GM19238 (cell line): ENCODE results near the gene SMARCD2.
"Not testable (repeated sequence)": the region's sequence is repeated elsewhere in the genome, so short reads cannot be mapped to it uniquely, and the experiment has no call there.

Experiments
- DNase-seq: peaks from one replicate; pipeline ENCODE4 v3.0.0; 2011; ENCODE audit warnings: low spot score; ENCODE audit not compliant: insufficient read length

The SMARCD2 gene

DNA sequence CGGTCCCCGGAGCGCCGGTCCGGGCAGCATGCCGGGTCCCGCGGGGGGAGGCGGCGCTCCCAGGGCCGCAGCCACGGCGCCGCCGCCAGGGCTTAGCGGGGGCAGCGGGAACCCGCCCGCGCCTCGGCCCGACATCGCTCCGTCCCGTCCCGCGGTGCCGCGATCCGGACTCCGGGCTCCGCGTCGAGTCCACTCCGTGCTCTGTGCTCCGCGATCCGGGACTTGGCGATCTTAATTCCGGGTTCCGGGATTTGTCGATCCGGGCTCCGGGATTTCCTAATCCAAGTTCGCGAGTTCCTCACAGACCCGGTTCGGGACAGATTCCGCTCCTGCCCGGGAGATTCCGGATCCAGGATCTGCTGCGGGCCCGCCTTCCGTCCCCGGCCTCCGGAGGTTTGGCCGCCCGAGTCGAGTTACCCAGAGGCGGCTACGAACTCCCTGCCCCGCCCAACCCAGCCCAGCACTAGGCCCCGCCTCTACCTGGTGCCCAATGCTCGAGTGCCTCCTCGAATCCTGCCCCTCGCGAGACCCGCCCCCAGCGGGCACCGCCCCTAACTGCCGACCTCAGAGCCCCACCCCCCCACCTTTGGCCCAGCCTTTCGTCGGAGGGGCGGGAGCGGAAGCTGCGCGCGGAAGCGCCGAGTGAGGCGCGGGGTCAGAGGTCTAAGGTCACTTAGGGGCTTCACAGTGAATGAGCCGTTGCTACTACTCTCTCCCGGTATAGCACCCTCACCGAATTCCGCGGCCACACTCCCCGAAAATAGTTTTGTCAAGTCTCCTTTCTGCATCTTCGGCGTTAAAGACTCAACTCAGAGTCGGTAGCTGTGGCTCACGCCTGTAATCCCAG lies at the start of gene SMARCD2:
SMARCD2 (minus strand) TSS at position 146 of the 847 bp plus-strand sequence; CDS start at position 135, 11 bp downstream.
- peak; percentile 94 for DNase-seq

DNA sequence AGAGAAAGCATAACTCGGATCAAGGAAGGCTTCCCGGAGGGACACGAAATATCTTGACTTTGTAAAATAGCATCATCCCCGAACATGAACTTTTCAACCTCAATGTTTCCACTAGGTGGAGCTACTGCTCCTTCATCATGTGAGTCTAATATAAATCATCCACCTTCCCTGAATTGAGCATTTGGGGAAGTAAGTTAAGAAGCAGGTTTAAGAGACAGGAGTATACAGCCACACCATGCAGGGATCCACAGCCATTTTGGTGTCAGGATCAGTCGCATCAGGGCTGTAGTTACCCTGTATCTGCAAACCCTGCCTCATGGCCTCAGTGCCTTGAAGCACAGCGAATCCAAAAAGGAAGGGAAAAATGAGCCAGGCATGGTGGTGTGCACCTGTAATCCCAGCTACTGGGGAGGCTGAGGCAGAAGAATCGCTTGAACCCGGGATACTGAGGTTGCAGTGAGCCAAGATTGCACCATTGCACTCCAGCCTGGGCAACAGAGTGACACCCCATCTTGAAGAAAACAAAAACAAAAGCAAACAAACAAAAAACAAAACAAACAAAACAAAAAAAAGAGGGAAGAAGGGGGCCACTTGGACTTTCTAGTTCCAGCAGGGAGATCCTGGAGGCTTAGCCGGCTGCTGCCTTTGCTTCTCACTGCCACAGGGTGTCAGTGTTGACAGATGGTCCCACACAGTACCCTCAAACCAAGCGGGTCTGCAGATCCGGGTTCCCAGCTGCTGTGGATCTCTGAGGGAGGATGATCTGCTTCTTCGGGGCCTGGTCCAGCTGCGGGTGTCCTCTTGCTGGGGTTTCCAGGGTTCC lies 46.8 kb upstream of the SMARCD2 start:
- not testable (repeated sequence) for DNase-seq

DNA sequence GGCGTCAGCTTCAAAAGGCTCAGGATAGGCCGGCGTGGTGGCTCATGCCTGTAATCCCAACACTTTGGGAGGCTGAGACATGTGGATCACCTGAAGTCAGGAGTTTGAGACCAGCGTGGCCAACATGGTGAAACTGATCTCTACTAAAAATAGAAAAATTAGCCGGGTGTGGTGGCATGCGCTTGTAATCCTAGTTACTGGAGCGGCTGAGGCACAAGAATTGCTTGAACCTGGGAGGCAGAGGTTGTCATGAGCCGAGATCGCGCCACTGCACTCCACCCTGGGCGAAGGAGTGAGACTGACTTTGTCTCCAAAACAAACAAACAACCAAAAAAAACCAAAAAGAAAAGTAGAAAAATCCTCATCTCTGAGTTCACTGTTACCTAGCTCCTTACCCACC lies 42.6 kb upstream of the SMARCD2 start:
- DNase-seq: not testable (repeated sequence)

DNA sequence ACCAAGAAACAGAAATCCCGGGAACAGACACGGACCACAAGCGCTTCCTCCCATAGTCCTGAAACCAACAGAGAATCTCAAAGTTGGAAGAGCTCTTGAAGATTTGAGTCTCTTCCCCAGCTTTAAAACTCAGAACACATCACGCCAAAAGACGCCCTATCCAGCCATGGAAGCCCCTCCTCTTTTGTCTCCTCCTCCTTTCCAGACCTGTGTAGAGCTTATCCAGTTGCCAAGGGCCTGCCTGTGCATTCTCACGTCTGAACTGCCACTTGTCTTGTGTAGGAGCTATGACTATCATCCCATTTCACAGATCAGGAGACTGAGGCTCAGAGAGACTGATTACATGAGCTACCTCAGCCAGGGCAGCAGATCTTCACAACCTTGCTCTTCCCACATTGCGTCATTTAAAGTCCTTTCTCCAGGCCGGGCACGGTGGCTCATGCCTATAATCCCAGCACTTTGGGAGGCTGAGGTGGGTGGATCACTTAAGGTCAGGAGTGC lies 40.2 kb upstream of the SMARCD2 start:
- DNase-seq: not testable (repeated sequence)

DNA sequence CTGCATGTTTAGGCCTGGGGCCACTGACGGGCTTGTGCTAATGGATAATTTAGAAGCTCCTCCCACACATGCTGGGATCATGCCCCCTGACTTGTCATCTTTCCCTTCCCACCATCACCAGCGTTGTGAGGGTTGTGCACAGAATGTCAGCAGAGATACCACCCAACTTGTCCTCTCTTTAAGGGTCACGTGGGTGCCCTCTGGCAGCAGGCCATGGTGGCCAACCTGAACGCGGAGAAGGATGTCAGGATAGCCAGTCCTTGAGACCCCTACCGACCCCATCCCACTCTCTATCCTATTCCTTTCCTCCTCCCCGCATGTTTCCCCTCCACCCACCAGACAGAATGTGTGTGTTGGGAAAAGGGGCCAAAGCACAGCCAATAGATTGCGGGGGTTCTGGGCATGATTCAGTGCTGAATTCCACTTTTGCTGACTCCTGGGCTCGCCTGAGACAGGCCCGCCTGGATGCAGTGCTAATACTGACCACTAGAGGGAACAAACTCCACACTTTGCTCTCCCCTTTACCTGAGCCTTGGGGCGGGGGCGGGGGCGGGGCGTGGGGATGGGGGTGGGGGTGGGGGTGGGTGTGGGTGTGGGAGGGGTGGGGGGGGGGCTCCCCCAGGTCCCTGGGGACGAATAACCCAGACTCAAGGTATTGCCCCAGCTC lies 39.6 kb upstream of the SMARCD2 start, which contains the start of gene GH2:
GH2 (minus strand) TSS at position 10 of the 667 bp plus-strand sequence. CDS start 143 bp downstream, outside the sequence.
- DNase-seq: peak; percentile 62

DNA sequence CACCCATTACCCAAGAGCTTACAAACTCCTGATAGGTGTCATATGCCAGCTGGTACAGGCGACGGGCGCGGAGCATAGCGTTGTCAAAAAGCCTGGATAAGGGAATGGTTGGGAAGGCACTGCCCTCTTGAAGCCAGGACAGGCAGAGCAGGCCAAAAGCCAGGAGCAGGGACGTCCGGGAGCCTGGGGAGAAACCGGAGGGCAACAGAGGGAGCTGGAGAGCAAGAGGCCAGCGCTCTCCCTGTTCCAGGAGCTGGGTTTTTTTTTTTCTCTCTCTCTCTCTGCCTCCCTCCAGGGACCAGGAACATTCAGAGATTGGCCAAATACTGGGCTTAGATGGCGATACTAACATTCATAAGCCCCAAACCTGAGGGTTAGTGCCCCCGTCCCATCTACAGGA lies 38.9 kb upstream of the SMARCD2 start:
- not testable (repeated sequence) for DNase-seq

DNA sequence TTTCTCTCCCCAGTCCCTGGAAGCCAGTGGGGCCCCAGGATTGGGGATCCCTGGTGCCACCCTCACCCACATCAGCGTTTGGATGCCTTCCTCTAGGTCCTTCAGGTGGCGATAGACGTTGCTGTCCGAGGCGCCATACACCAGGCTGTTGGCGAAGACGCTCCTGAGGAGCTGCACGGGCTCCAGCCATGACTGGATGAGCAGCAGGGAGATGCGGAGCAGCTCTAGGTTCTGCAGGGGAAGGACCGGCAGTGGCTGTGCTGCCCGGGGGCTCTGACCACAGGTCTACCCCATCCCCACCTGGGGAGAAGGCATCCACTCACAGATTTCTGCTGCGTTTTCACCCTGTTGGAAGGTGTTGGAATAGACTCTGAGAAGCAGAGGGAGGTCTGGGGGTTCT lies 38.2 kb upstream of the SMARCD2 start:
- DNase-seq: no peak

DNA sequence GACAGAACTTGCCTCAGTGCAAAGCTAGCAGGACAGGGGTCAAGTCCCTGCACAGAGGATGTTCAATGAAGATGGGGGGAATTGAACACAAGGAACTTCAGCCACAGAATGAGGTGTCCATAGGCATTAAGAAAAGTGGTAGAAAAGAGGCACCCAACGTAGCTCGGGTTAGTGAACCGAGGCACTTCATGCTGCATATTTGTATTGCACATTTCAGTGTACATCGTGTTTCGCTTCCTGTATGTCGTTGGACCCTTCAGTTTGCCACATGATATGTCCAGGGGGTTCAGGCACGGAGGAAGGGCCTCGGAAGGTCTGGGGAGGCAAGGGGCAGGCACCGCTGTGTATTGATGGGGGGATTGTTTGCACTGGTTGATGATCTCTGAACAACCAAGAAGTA lies 35.9 kb upstream of the SMARCD2 start:
- DNase-seq: not testable (repeated sequence)

DNA sequence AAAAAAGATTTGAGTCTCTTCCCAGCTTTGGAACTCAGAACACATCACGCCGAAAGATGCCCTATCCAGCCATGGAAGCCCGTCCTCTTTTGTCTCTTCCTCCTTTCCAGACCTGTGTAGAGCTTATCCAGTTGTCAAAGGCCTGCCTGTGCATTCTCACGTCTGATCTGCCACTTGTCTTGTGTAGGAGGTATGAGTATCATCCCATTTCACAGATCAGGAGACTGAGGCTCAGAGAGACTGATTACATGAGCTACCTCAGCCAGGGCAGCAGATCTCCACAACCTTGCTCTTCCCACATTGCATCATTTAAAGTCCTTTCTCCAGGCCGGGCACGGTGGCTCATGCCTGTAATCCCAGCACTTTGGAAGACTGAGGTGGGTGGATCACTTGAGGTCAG lies 32.2 kb upstream of the SMARCD2 start:
- DNase-seq: not testable (repeated sequence)

DNA sequence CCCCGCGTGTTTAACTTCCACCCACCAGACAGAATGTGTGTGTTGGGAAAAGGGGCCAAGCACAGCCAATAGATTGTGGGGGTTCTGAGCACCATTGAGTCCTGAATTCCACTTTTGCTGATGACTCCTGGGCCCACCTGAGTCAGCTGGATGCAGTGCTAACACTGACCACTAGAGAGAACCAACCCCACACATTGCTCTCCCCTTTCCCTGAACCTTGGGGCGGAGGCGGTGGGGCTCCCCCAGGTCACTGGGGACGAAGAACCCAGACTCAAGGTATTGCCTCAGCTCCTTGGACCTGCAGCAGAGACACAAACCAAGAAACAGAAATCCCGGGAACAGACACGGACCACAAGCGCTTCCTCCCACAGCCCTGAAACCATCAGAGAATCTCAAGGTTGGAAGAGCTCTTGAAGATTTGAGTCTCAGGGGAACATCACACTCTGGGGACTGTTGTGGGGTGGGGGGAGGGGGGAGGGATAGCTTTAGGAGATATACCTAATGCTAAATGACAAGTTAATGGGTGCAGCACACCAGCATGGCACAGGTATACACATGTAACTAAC lies 31.7 kb upstream of the SMARCD2 start:
- DNase-seq: not testable (repeated sequence)

DNA sequence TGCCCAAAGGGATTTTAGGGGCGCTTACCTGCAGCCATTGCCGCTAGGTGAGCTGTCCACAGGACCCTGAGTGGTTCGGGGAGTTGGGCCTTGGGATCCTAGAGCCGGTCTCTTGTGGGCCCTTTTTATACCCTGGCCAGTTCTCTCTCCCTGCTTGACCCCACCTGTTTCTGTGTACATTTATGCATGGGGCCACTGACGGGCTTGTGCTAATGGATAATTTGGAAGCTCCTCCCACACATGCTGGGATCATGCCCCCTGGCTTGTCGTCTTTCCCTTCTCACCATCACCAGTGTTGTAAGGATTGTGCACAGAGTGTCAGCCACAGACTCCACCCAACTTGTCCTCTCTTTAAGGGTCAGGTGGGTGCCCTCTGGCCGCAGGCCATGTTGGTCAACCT lies 31.1 kb upstream of the SMARCD2 start, which contains the start of gene CSH2:
CSH2 (minus strand) TSS at position 101 of the 400 bp plus-strand sequence; CDS start at position 38, 63 bp downstream.
- DNase-seq: not testable (repeated sequence)

DNA sequence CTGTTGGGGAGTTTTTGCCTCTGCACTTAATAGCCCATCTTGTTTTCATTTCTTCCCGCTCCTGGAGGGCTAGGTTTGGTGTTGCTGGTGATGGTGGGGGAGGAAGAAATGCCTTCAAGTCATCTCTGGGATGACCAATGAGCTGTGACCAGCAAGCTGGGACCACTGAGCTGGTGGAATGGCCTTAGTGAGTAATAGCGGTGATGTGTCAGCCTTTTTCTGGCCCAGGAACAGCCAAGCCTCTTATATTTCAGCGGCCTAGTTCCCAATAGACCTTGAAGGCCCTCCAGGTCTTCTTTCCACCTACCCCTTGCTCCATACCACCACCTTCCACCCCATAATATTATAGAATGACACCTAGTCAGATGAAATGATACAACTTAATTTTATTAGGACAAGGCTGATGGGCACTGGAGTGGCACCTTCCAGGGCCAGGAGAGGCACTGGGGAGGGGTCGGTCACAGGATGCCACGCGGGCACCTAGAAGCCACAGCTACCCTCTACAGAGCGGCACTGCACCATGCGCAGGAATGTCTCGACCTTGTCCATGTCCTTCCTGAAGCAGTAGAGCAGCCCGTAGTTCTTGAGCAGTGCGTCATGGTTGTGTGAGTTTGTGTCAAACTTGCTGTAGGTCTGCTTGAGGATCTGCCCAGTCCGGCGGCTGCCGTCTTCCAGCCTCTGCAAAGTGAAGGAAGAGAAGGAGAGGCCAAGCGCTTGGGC lies 29.3 kb upstream of the SMARCD2 start:
- not testable (repeated sequence) for DNase-seq

DNA sequence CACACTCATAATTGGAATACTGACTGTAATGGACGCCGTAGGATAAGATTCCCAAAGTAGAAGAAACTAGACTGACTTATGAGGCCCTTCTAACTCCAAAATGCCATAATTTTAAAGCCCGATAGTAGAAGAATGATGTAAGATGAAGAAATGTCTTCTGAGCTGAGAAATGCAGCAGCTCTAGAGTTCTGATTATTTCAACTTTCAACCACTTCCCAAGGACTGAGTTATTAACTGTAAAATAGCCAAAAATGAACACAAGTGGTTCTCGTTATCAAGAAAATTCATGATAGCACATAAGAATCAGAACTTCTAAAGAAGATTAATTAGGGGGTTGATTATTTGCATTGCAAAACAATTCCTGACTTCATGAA lies 27.8 kb upstream of the SMARCD2 start:
- DNase-seq: not testable (repeated sequence)

DNA sequence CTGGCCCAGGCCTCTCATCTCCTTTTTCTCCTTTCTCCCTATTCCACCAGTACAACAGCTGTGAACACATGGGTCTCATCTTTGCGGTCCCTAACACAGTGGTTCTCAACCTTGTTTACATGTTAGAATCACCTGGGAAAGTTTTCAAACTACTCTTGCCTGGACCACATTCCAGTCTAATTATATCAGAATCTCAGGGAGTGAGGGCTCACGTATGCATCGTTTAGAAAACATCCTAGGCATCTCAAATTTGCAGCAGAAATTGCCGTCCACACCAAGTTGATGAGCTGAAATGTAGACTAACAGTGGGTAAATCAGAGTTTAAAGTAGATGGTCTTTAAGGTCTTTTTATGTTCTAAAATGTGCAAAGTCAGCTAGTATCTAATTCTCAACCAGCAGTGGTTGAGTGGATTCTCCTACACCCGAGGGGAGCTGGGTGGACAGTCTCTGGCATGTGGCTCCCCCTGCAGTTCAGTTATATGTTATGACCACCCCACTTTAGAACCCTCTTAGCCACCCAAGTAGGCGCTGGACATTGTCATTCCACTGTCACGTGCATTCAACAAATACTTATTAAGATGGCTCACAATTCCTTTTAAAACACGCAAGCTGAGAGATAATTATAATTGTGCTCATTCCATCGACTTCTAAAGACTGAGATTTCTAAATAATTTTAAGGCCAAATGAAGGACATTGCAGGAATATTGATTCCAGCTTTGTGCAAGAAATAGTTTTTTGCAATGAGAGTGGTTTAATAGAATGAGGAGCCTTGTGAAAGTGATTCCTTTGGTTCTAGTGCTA lies 27.2 kb upstream of the SMARCD2 start:
- DNase-seq: not testable (repeated sequence)

DNA sequence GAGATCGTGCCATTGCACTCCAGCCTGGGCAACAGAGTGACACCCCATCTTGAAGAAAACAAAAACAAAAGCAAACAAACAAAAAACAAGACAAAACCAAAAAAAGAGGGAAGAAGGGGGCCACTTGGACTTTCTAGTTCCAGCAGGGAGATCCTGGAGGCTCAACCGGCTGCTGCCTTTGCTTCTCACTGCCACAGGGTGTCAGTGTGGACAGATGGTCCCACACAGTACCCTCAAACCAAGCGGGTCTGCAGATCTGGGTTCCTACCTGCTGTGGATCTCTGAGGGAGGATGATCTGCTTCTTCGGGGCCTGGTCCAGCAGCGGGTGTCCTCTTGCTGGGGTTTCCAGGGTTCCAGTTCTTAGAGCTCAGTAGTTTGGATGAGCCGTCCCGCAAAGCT lies 24.1 kb upstream of the SMARCD2 start:
- DNase-seq: not testable (repeated sequence)

DNA sequence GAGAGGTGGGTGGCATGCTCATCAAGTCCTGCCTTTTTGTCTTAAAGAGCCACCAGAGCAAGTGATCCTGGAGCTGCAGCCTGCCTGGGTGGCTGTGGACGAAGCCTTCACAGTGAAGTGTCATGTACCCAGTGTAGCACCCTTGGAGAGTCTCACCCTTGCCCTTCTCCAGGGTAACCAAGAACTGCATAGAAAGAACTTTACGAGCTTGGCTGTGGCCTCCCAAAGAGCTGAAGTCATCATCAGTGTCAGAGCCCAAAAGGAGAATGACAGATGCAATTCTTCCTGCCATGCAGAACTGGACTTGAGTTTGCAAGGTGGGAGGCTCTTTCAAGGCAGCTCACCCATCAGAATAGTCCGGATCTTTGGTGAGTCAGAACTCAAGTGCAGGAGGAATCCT lies 16.8 kb upstream of the SMARCD2 start:
- DNase-seq: no peak

DNA sequence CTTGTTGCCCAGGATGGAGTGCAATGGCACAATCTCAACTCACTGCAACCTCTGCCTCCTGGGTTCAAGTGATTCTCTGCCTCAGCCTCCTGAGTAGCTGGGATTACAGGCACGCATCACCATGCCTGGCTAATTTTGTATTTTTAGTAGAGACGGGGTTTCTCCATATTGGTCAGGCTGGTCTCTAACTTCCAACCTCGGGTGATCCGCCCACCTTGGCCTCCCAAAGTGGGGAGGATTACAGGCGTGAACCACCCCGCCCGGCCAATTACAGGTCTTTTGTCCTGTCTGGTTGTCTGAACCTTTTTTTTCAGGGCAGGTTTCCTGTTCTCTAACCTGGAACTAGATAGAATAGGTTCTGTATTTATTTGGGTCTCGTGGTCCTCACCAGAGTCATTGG lies 13.9 kb upstream of the SMARCD2 start:
- DNase-seq: not testable (repeated sequence)

DNA sequence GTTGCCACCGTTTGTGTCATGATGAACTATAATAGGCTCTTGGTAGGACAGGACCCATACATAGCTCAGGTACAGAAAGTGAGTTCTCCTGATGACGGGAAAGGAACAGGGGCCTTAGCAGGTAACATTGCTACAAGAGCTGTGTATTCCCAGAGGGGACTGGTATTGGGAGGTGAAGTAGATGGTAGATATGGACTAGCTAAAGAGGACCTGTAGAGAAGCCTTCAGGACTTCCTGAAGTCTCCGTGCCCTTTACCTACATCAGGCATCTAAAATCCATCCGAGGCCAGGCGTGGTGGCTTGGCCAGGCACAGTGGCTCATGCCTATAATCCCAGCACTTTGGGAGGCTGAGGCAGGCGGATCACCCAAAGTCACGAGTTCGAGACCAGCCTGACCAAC lies 12.7 kb upstream of the SMARCD2 start:
- DNase-seq: no peak

DNA sequence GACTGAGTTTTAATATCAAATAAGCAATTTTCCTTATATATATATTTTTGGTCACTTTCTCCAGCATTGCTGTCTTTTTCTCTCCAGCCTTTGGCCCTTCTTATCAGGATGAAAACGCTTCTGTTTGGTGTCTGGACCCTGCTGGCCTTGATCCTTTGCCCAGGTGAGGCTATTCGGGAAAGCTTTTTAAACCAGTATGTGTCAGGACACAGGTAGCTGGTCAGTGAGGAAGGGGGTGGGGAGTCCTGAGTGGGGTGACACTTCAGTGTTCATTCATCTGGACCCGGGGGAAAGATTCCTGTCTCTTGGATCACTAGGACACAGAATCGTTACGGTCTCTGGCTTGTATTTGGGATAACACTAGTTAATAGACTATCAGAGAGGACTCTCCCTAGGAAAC lies 12.2 kb upstream of the SMARCD2 start:
- no peak for DNase-seq
